ENCODE results near the gene ERICH3.

The ERICH3 gene

GRCh38 chr1:74673351-74674111 lies at the start of gene ERICH3:
TSS of gene ERICH3 (minus strand) at chr1:74673792. CDS start at chr1:74673519, 273 bp downstream.
- DNase-seq (ENCODE audit: low read depth): no peak

- DNase-seq (ENCODE audit: low read depth): no peak
Measured at GRCh38 chr1:74717626-74718025, 44.0 kb upstream of the ERICH3 start.

- no peak for DNase-seq (ENCODE audit: low read depth)
Measured at GRCh38 chr1:74716822-74717221, 43.2 kb upstream of the ERICH3 start.

- no peak for DNase-seq (ENCODE audit: low read depth)
Measured at GRCh38 chr1:74715806-74716205, 42.2 kb upstream of the ERICH3 start.

- DNase-seq (ENCODE audit: low read depth): no peak
Measured at GRCh38 chr1:74715236-74715502, 41.6 kb upstream of the ERICH3 start.

GRCh38 chr1:74714429-74715235 lies 41.0 kb upstream of the ERICH3 start:
- DNase-seq (ENCODE audit: low read depth): no peak

GRCh38 chr1:74713849-74714248 lies 40.3 kb upstream of the ERICH3 start:
- no peak for DNase-seq (ENCODE audit: low read depth)

- no peak for DNase-seq (ENCODE audit: low read depth)
Measured at GRCh38 chr1:74712881-74713280, 39.3 kb upstream of the ERICH3 start.

GRCh38 chr1:74703386-74704182 lies 30.0 kb upstream of the ERICH3 start:
- DNase-seq (ENCODE audit: low read depth): no peak

GRCh38 chr1:74699331-74699730 lies 25.7 kb upstream of the ERICH3 start:
- no peak for DNase-seq (ENCODE audit: low read depth)

- DNase-seq (ENCODE audit: low read depth): no peak
Measured at GRCh38 chr1:74697832-74698231, 24.2 kb upstream of the ERICH3 start.

- DNase-seq (ENCODE audit: low read depth): no peak
Measured at GRCh38 chr1:74693473-74693872, 19.9 kb upstream of the ERICH3 start.

GRCh38 chr1:74690909-74691308 lies 17.3 kb upstream of the ERICH3 start:
- DNase-seq (ENCODE audit: low read depth): no peak

- no peak for DNase-seq (ENCODE audit: low read depth)
Measured at GRCh38 chr1:74690364-74690696, 16.7 kb upstream of the ERICH3 start.

- DNase-seq (ENCODE audit: low read depth): no peak
Measured at GRCh38 chr1:74689621-74690363, 16.2 kb upstream of the ERICH3 start.

- no peak for DNase-seq (ENCODE audit: low read depth)
Measured at GRCh38 chr1:74686928-74687327, 13.3 kb upstream of the ERICH3 start.

GRCh38 chr1:74684301-74684700 lies 10.7 kb upstream of the ERICH3 start:
- DNase-seq (ENCODE audit: low read depth): no peak

GRCh38 chr1:74683656-74684055 lies 10.1 kb upstream of the ERICH3 start:
- DNase-seq (ENCODE audit: low read depth): no peak

GRCh38 chr1:74681851-74682250 lies 8.3 kb upstream of the ERICH3 start:
- no peak for DNase-seq (ENCODE audit: low read depth)

GRCh38 chr1:74681449-74681848 lies 7.9 kb upstream of the ERICH3 start:
- DNase-seq (ENCODE audit: low read depth): no peak

- DNase-seq (ENCODE audit: low read depth): no peak
Measured at GRCh38 chr1:74681001-74681400, 7.4 kb upstream of the ERICH3 start.

GRCh38 chr1:74679811-74680210 lies 6.2 kb upstream of the ERICH3 start:
- no peak for DNase-seq (ENCODE audit: low read depth)

Data from stimulated activated CD8-positive, alpha-beta memory T cell treated with anti-CD3 and anti-CD28 coated beads, Interleukin-7, amount 100 ng/mL, for 24 hours (primary cell).